Stimulated activated naive CD8-positive, alpha-beta T cell treated with anti-CD3 and anti-CD28 coated beads, Interleukin-15, Interleukin-2, amounts not matched to agents 100 ng/mL and 50 ng/mL, for 24 hours (primary cell): ENCODE results near the gene PTGER1.
"Not testable (repeated sequence)": the region's sequence is repeated elsewhere in the genome, so short reads cannot be mapped to it uniquely, and the experiment has no call there.

ENCODE experiments used
- H3K27ac Mint-ChIP-seq: one replicate; pipeline ENCODE4 v1.8.0; 2021; ENCODE audit warnings: mild to moderate bottlenecking, mixed read lengths
- H3K27me3 Mint-ChIP-seq: one replicate; pipeline ENCODE4 v1.8.0; 2021; ENCODE audit warnings: mixed read lengths
- H3K36me3 Mint-ChIP-seq: one replicate; pipeline ENCODE4 v1.8.0; 2021; ENCODE audit warnings: low read depth, mixed read lengths
- H3K4me1 Mint-ChIP-seq: one replicate; pipeline ENCODE4 v1.8.0; 2021; ENCODE audit warnings: low read depth, mixed read lengths
- H3K4me3 Mint-ChIP-seq: one replicate; pipeline ENCODE4 v1.8.0; 2021; ENCODE audit warnings: mild to moderate bottlenecking, mixed read lengths
- H3K9me3 Mint-ChIP-seq: one replicate; pipeline ENCODE4 v1.8.0; 2021; ENCODE audit warnings: mixed read lengths

Gene PTGER1

GRCh38 chr19:14510311-14511228 lies 35.4 kb upstream of the PTGER1 start:
- H3K27ac Mint-ChIP-seq, result peak overlapping the region; percentile 57
- no peak overlapping the region for H3K4me3 Mint-ChIP-seq
- peaks cover 20% of the 10 kb centered on the region for H3K36me3 Mint-ChIP-seq
- H3K27me3 Mint-ChIP-seq, result no peaks in the 10 kb centered on the region
- no peaks in the 10 kb centered on the region for H3K9me3 Mint-ChIP-seq
- H3K4me1 Mint-ChIP-seq, result peaks cover 58% of the 10 kb centered on the region

GRCh38 chr19:14507704-14508542 lies 32.8 kb upstream of the PTGER1 start:
- Mint-ChIP-seq H3K36me3 (no peaks in the 10 kb centered on the region), H3K27me3 (no peaks in the 10 kb centered on the region), H3K4me3 (no peak overlapping the region), H3K4me1 (peaks cover 50% of the 10 kb centered on the region), H3K9me3 (no peaks in the 10 kb centered on the region), H3K27ac (peak overlapping the region; percentile 67)

GRCh38 chr19:14505488-14506239 lies 30.5 kb upstream of the PTGER1 start:
- H3K36me3 Mint-ChIP-seq, result no peaks in the 10 kb centered on the region
- H3K27ac Mint-ChIP-seq, result peak overlapping the region; percentile 71
- H3K4me1 Mint-ChIP-seq, result peaks cover 42% of the 10 kb centered on the region
- no peaks in the 10 kb centered on the region for H3K27me3 Mint-ChIP-seq
- H3K4me3 Mint-ChIP-seq, result no peak overlapping the region
- no peaks in the 10 kb centered on the region for H3K9me3 Mint-ChIP-seq

GRCh38 chr19:14504575-14504974 lies 29.4 kb upstream of the PTGER1 start:
- peaks cover 35% of the 10 kb centered on the region for H3K4me1 Mint-ChIP-seq
- H3K9me3 Mint-ChIP-seq, H3K4me3 Mint-ChIP-seq, H3K27ac Mint-ChIP-seq, H3K27me3 Mint-ChIP-seq, H3K36me3 Mint-ChIP-seq: not testable (repeated sequence)

- H3K36me3 Mint-ChIP-seq, result no peaks in the 10 kb centered on the region
- peaks cover 29% of the 10 kb centered on the region for H3K4me1 Mint-ChIP-seq
- no peaks in the 10 kb centered on the region for H3K9me3 Mint-ChIP-seq
- H3K4me3 Mint-ChIP-seq, result no peak overlapping the region
- no peaks in the 10 kb centered on the region for H3K27me3 Mint-ChIP-seq
- H3K27ac Mint-ChIP-seq, result no peak overlapping the region
Measured at GRCh38 chr19:14503285-14503684, 28.1 kb upstream of the PTGER1 start.

GRCh38 chr19:14502334-14503092 lies 27.4 kb upstream of the PTGER1 start:
- no peaks in the 10 kb centered on the region for H3K9me3 Mint-ChIP-seq
- H3K36me3 Mint-ChIP-seq, result no peaks in the 10 kb centered on the region
- H3K4me3 Mint-ChIP-seq, result no peak overlapping the region
- H3K4me1 Mint-ChIP-seq, result peaks cover 24% of the 10 kb centered on the region
- H3K27me3 Mint-ChIP-seq, result no peaks in the 10 kb centered on the region
- no peak overlapping the region for H3K27ac Mint-ChIP-seq

- Mint-ChIP-seq H3K4me3 (peak overlapping the region; percentile 77), H3K27me3 (no peaks in the 10 kb centered on the region), H3K9me3 (no peaks in the 10 kb centered on the region), H3K36me3 (no peaks in the 10 kb centered on the region), H3K4me1 (peaks cover 12% of the 10 kb centered on the region), H3K27ac (peak overlapping the region; percentile 28)
Measured at GRCh38 chr19:14497228-14497921, 22.2 kb upstream of the PTGER1 start.

- peak overlapping the region; percentile 77 for H3K4me3 Mint-ChIP-seq
- H3K27me3 Mint-ChIP-seq, result no peaks in the 10 kb centered on the region
- no peaks in the 10 kb centered on the region for H3K36me3 Mint-ChIP-seq
- H3K4me1 Mint-ChIP-seq, result peaks cover 12% of the 10 kb centered on the region
- H3K9me3 Mint-ChIP-seq, result no peaks in the 10 kb centered on the region
- H3K27ac Mint-ChIP-seq, result peak overlapping the region; percentile 28
Measured at GRCh38 chr19:14496834-14497227, 21.7 kb upstream of the PTGER1 start.

- H3K9me3 Mint-ChIP-seq, result no peaks in the 10 kb centered on the region
- peak within 1 kb of the TSS; percentile 85 for H3K4me3 Mint-ChIP-seq
- peaks cover 12% of the 10 kb centered on the region for H3K4me1 Mint-ChIP-seq
- no peaks in the 10 kb centered on the region for H3K27me3 Mint-ChIP-seq
- peak within 1 kb of the TSS; percentile 76 for H3K27ac Mint-ChIP-seq
- peaks cover 4% of the 10 kb centered on the region for H3K36me3 Mint-ChIP-seq
Measured at GRCh38 chr19:14496029-14496833, 21.1 kb upstream of the PTGER1 start, which contains the start of gene GIPC1. GIPC1 (minus strand) TSS chr19:14496127; CDS start chr19:14482976, 13,151 bp downstream.

GRCh38 chr19:14495672-14496028 lies 20.5 kb upstream of the PTGER1 start:
- no peaks in the 10 kb centered on the region for H3K9me3 Mint-ChIP-seq

GRCh38 chr19:14494910-14495671 lies 19.9 kb upstream of the PTGER1 start:
- peaks cover 4% of the 10 kb centered on the region for H3K36me3 Mint-ChIP-seq
- H3K27me3 Mint-ChIP-seq, result no peaks in the 10 kb centered on the region
- peak overlapping the region; percentile 85 for H3K4me3 Mint-ChIP-seq
- no peaks in the 10 kb centered on the region for H3K9me3 Mint-ChIP-seq
- peaks cover 12% of the 10 kb centered on the region for H3K4me1 Mint-ChIP-seq
- peak overlapping the region; percentile 76 for H3K27ac Mint-ChIP-seq

More at GRCh38 chr19:14495672-14496028, 20.5 kb upstream of the PTGER1 start:
- peaks cover 4% of the 10 kb centered on the region for H3K36me3 Mint-ChIP-seq
- peak overlapping the region; percentile 76 for H3K27ac Mint-ChIP-seq
- H3K4me3 Mint-ChIP-seq, result peak overlapping the region; percentile 85
- H3K4me1 Mint-ChIP-seq, result peaks cover 12% of the 10 kb centered on the region
- no peaks in the 10 kb centered on the region for H3K27me3 Mint-ChIP-seq

GRCh38 chr19:14494411-14494810 lies 19.3 kb upstream of the PTGER1 start:
- Mint-ChIP-seq H3K4me3 (peak overlapping the region; percentile 49), H3K4me1 (peaks cover 12% of the 10 kb centered on the region), H3K36me3 (peaks cover 4% of the 10 kb centered on the region), H3K27ac (no peak overlapping the region), H3K27me3 (no peaks in the 10 kb centered on the region), H3K9me3 (no peaks in the 10 kb centered on the region)
